Stimulated activated CD4-positive, alpha-beta T cell treated with anti-CD3 and anti-CD28 coated beads, Interleukin-4, amount 100 ng/mL, for 48 hours (primary cell): ENCODE data around the gene PRR4.

ENCODE experiments used
- DNase-seq, 2 donors: peaks; one replicate each; pipeline ENCODE4 v3.0.0-alpha.2; 2020; ENCODE audit warnings: low read depth in 2 of 2

PRR4 gene

GRCh38 chr12:10801741-10802140 lies 47.5 kb downstream of the PRR4 start:
- DNase-seq, result no peak
